HepG2 (cell line): ENCODE measurements around the gene PRDX3. TPM values are rescaled to one million over a fixed set of nuclear protein-coding genes. Genes with fewer than 3 reads are reported as not detected.

Experiments used
- ELF1 ChIP-seq: sonication (generic); formaldehyde crosslinking; IDR thresholded peaks from 2 replicates; pipeline ENCODE4 v1.4.0; 2020; ENCODE audit warnings: missing genetic modification reagents
- ETV6 ChIP-seq: sonication (generic); formaldehyde crosslinking; conservative IDR thresholded peaks from 2 replicates; pipeline ENCODE4 v1.4.0; 2020; ENCODE audit warnings: missing genetic modification reagents
- FOXO1 ChIP-seq: sonication (generic); formaldehyde crosslinking; IDR thresholded peaks from 2 replicates; pipeline ENCODE4 v1.4.0; 2020; ENCODE audit warnings: missing genetic modification reagents
- HNF4A ChIP-seq: sonication (generic); formaldehyde crosslinking; IDR thresholded peaks from 2 replicates; pipeline ENCODE4 v1.4.0; 2020; ENCODE audit warnings: missing genetic modification reagents
- MTF2 ChIP-seq: sonication (generic); formaldehyde crosslinking; IDR thresholded peaks from 2 replicates; pipeline ENCODE4 v1.5.0; 2020; ENCODE audit warnings: missing genetic modification reagents, borderline replicate concordance
- PHF8 ChIP-seq: sonication (generic); formaldehyde crosslinking; IDR thresholded peaks from 2 replicates; pipeline ENCODE4 v1.5.0; 2020; ENCODE audit warnings: missing genetic modification reagents
- SMAD9 ChIP-seq: sonication (generic); formaldehyde crosslinking; IDR thresholded peaks from 2 replicates; pipeline ENCODE4 v1.5.1; 2020; ENCODE audit warnings: mild to moderate bottlenecking, missing genetic modification reagents
- TP53 ChIP-seq: sonication (generic); formaldehyde crosslinking; conservative IDR thresholded peaks from 2 replicates; pipeline ENCODE4 v1.4.0; 2020; ENCODE audit warnings: missing genetic modification reagents
- ZBTB42 ChIP-seq: sonication (generic); formaldehyde crosslinking; IDR thresholded peaks from 2 replicates; pipeline ENCODE4 v1.5.0; 2020; ENCODE audit warnings: mild to moderate bottlenecking, missing genetic modification reagents
- ZNF17 ChIP-seq: sonication (generic); formaldehyde crosslinking; IDR thresholded peaks from 2 replicates; pipeline ENCODE4 v1.5.0; 2020; ENCODE audit warnings: mild to moderate bottlenecking, missing genetic modification reagents
- ZNF33A ChIP-seq: sonication (generic); formaldehyde crosslinking; IDR thresholded peaks from 2 replicates; pipeline ENCODE4 v1.5.1; 2020; ENCODE audit warnings: missing genetic modification reagents, mild to moderate bottlenecking, moderate library complexity, borderline replicate concordance
- ZNF570 ChIP-seq: sonication (generic); formaldehyde crosslinking; IDR thresholded peaks from 2 replicates; pipeline ENCODE4 v1.4.0; 2020; ENCODE audit warnings: mild to moderate bottlenecking, missing genetic modification reagents, borderline replicate concordance
- ZNF607 ChIP-seq: sonication (generic); formaldehyde crosslinking; IDR thresholded peaks from 2 replicates; pipeline ENCODE4 v1.5.1; 2020; ENCODE audit warnings: missing genetic modification reagents, mild to moderate bottlenecking, borderline replicate concordance
- ZNF75D ChIP-seq: sonication (generic); formaldehyde crosslinking; IDR thresholded peaks from 2 replicates; pipeline ENCODE4 v1.8.1; 2023; ENCODE audit warnings: missing genetic modification reagents, mild to moderate bottlenecking, borderline replicate concordance
- ZSCAN12 ChIP-seq: sonication (generic); formaldehyde crosslinking; IDR thresholded peaks from 2 replicates; pipeline ENCODE4 v1.9.0; 2021; ENCODE audit warnings: mild to moderate bottlenecking, missing genetic modification reagents
- polyA plus RNA-seq, 8 experiments: library from polyadenylated mRNA; depleted of rRNA in 3 of 8; stranded (reverse) in 7 of 8; unstranded in 1 of 8; fragments of >200 nt; fragmentation: Illumina TruSeq in 4 of 8; extraction: Trizol in 4 of 8; gene quantifications; 2 replicates each; pipeline versions ENCODE4 v1.2.1 to v1.2.3, GENCODE V29; 2011 to 2016; ENCODE audit warnings: low read depth in 4 of 8, missing spikeins in 1 of 8, mixed read lengths in 1 of 8; ENCODE audit not compliant: insufficient read depth in 1 of 8
- total RNA-seq, 5 experiments: library from RNA; depleted of rRNA; stranded (reverse); fragments of >200 nt; fragmentation: Illumina TruSeq; extraction: Trizol; gene quantifications; 2 replicates each; pipeline ENCODE4 v1.2.3, GENCODE V29; 2016; ENCODE audit warnings: low read depth in 1 of 5
- TF ChIP-seq, protein P1 (sequence below): sonication (generic); formaldehyde crosslinking; IDR thresholded peaks from 2 replicates; pipeline ENCODE4 v1.4.0; 2020; ENCODE audit warnings: mild to moderate bottlenecking, missing genetic modification reagents
- TF ChIP-seq, protein P2 (sequence below): sonication (generic); formaldehyde crosslinking; IDR thresholded peaks from 2 replicates; pipeline ENCODE4; 2020; ENCODE audit warnings: missing genetic modification reagents, mild to moderate bottlenecking, borderline replicate concordance
- TF ChIP-seq, protein P3 (sequence below): sonication (generic); formaldehyde crosslinking; conservative IDR thresholded peaks from 2 replicates; pipeline ENCODE4 v1.4.0; 2020; ENCODE audit warnings: missing genetic modification reagents

PRDX3 gene
- total and polyA plus RNA-seq, 2 of the 13 experiments (the other 11 are each of a cell fraction or from before 2014, with no cell fraction given), result 407 to 565 TPM

DNA sequence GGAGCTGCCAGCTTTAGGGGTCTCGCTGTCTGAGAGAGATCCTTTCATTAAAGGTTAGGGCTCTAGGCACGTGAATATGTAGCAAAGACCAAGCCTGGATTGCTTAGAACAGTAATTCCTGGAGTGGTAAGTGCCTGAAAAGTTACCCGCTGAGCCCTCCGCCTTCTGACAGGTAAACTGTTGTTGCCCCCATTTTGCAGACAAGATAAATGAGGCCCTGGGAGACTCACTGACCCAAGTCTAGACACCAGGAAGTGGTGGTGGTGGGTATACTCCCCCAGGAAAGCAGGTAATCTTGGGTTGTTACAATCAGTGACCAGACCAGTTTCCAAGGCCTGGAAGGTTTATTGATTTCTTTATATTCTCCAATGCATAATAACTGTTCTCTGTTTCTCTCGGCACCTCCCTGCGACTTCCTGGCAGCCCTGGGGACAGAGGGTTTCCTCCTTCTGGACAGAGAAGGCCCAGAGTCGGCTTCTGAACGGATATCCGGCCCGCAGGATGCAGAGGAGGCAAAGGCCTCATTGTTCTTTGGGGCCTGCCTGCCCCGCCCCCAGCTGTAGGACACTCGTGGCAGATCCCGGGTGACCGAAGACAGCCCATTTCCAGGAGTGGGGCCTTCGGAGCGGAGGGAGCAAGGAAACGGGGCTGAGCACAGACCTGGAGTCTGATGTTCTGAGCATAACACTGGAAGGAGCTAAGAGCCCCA, 27.4 kb upstream of the PRDX3 start (continued):
- TF ChIP-seq, protein P1, sequence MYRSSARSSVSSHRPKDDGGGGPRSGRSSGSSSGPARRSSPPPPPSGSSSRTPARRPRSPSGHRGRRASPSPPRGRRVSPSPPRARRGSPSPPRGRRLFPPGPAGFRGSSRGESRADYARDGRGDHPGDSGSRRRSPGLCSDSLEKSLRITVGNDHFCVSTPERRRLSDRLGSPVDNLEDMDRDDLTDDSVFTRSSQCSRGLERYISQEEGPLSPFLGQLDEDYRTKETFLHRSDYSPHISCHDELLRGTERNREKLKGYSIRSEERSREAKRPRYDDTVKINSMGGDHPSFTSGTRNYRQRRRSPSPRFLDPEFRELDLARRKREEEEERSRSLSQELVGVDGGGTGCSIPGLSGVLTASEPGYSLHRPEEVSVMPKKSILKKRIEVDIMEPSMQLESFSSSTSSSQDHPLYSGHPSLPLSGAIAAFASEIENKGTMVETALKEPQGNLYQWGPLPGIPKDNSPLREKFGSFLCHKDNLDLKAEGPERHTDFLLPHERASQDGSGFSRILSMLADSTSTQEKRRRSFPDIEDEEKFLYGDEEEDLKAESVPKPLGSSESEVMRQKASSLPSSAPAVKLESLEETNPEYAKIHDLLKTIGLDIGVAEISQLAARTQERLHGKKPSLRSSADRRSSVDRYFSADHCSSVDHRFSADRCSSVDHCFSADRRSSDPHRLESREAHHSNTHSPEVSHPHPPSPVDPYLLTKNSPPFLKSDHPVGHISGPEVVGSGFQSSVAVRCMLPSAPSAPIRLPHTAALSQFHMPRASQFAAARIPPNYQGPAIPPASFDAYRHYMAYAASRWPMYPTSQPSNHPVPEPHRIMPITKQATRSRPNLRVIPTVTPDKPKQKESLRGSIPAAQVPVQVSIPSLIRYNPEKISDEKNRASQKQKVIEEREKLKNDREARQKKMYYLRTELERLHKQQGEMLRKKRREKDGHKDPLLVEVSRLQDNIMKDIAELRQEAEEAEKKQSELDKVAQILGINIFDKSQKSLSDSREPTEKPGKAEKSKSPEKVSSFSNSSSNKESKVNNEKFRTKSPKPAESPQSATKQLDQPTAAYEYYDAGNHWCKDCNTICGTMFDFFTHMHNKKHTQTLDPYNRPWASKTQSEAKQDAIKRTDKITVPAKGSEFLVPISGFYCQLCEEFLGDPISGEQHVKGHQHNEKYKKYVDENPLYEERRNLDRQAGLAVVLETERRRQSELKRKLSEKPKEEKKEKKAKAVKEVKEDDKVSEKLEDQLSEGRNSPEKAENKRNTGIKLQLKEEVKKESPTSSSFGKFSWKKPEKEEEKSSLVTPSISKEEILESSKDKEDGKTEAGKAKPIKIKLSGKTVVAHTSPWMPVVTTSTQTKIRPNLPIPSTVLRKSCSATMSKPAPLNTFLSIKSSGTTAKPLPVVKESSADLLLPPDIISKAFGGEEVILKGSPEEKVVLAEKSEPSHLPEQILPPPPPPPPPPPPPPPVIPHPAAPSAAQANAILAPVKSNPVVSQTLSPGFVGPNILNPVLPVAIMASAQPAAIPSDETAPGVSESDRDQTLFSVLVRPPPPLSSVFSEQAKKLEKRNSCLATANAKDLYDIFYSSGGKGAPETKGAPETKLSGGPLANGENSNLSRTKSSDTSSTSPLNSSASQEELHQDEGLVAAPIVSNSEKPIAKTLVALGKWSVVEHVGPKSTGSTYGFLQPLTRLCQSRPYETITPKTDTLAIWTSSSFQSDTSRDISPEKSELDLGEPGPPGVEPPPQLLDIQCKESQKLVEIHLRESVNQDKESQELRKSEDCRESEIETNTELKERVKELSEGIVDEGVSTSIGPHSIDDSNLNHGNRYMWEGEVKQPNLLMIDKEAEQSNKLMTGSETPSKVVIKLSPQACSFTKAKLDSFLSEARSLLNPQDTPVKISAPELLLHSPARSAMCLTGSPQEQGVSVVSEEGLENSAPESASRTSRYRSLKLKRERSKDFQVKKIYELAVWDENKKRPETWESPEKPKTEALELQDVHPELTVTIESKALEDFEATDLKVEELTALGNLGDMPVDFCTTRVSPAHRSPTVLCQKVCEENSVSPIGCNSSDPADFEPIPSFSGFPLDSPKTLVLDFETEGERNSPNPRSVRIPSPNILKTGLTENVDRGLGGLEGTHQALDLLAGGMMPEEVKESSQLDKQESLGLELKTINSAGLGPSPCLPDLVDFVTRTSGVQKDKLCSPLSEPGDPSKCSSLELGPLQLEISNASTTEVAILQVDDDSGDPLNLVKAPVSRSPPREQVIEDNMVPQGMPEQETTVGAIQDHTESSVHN (CRISPR knock-in tag), result no peak
- TF ChIP-seq, protein P2, sequence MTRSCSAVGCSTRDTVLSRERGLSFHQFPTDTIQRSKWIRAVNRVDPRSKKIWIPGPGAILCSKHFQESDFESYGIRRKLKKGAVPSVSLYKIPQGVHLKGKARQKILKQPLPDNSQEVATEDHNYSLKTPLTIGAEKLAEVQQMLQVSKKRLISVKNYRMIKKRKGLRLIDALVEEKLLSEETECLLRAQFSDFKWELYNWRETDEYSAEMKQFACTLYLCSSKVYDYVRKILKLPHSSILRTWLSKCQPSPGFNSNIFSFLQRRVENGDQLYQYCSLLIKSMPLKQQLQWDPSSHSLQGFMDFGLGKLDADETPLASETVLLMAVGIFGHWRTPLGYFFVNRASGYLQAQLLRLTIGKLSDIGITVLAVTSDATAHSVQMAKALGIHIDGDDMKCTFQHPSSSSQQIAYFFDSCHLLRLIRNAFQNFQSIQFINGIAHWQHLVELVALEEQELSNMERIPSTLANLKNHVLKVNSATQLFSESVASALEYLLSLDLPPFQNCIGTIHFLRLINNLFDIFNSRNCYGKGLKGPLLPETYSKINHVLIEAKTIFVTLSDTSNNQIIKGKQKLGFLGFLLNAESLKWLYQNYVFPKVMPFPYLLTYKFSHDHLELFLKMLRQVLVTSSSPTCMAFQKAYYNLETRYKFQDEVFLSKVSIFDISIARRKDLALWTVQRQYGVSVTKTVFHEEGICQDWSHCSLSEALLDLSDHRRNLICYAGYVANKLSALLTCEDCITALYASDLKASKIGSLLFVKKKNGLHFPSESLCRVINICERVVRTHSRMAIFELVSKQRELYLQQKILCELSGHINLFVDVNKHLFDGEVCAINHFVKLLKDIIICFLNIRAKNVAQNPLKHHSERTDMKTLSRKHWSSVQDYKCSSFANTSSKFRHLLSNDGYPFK (CRISPR knock-in tag), result peak; percentile 85; the same call in 1 of the 2 replicates
- TF ChIP-seq HNF4A (CRISPR knock-in tag) (no peak), PHF8 (CRISPR knock-in tag) (peak; percentile 79), ZNF570 (CRISPR knock-in tag) (no peak), ZNF75D (CRISPR knock-in tag) (no peak), FOXO1 (CRISPR knock-in tag) (no peak), ELF1 (peak; percentile 70), ZBTB42 (CRISPR knock-in tag) (peak; percentile 71; the same call in 1 of the 2 replicates), SMAD9 (CRISPR knock-in tag) (no peak), ETV6 (CRISPR knock-in tag) (no peak), TP53 (CRISPR knock-in tag) (no peak), ZNF33A (CRISPR knock-in tag) (no peak), ZSCAN12 (CRISPR knock-in tag) (no peak), ZNF607 (CRISPR knock-in tag) (0 out of 2 replicates have a peak, but pooled peaks have one; percentile 16), ZNF17 (no peak), MTF2 (CRISPR knock-in tag) (no peak)
- TF ChIP-seq, protein P3, sequence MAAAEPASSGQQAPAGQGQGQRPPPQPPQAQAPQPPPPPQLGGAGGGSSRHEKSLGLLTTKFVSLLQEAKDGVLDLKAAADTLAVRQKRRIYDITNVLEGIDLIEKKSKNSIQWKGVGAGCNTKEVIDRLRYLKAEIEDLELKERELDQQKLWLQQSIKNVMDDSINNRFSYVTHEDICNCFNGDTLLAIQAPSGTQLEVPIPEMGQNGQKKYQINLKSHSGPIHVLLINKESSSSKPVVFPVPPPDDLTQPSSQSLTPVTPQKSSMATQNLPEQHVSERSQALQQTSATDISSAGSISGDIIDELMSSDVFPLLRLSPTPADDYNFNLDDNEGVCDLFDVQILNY (CRISPR knock-in tag), result no peak
